ENCODE measurements around the gene ZNF107. TPM values are rescaled to one million over a fixed set of nuclear protein-coding genes. Genes with fewer than 3 reads are reported as not detected.

The ZNF107 gene
- polyA plus RNA-seq, 1 experiment: 1.4 TPM

DNA sequence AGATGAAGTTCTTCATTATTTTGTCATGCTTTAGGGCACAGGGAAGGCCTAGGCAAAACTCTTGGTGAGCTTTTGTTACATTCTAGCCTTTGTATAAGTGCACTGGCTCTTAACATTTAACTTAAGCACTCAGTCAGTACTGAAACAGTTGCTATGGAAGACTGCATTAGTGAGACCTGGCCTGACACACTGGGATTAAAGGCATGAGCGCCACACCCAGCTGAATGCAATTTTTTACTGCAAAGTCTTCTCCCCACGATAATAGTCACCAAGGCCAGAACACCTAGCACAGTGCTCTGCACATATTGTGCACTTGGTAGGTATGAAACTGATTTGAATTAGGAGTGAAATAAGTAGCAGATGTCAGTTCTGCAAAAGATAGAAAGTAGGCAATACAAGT, 87.1 kb downstream of the ZNF107 start:
- POLR2A ChIA-PET: no interaction called here
- DNase-seq (ENCODE audit: low read depth): no peak
- no peaks in the 10 kb centered on the region for H3K27me3 ChIP-seq (ENCODE audit: control insufficient read depth, insufficient read depth, low read length)
- CTCF ChIA-PET: no interaction called here
- no peaks in the 10 kb centered on the region for H3K36me3 ChIP-seq (ENCODE audit: control insufficient read depth, insufficient read depth, low read length)
- H3K4me3 ChIP-seq (ENCODE audit: low read depth, low read length): no peak overlapping the region
- TF ChIP-seq, protein P1, sequence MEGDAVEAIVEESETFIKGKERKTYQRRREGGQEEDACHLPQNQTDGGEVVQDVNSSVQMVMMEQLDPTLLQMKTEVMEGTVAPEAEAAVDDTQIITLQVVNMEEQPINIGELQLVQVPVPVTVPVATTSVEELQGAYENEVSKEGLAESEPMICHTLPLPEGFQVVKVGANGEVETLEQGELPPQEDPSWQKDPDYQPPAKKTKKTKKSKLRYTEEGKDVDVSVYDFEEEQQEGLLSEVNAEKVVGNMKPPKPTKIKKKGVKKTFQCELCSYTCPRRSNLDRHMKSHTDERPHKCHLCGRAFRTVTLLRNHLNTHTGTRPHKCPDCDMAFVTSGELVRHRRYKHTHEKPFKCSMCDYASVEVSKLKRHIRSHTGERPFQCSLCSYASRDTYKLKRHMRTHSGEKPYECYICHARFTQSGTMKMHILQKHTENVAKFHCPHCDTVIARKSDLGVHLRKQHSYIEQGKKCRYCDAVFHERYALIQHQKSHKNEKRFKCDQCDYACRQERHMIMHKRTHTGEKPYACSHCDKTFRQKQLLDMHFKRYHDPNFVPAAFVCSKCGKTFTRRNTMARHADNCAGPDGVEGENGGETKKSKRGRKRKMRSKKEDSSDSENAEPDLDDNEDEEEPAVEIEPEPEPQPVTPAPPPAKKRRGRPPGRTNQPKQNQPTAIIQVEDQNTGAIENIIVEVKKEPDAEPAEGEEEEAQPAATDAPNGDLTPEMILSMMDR (IDR thresholded peaks at IDR 0.05; ENCODE audit: insufficient read depth, low read depth, low read length): no peak

DNA sequence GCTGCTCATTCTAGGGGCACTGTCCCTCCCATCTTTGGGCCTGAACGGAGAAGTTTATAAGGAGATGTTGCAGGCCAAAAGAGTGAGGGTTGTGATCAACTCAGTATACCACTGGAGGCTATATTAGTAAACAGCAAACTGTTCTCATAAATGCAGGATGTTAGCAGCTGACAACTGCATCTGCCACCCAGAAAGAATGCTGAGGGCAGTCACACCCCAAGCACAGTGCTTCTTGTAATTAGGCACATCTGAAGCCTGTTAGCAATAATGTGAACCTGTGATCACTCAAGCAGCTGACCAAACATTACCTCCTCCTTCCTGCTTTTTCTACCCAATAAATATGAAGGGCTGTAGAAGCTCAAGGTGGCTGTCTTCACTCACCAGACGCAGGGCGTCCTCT, 89.9 kb downstream of the ZNF107 start:
- Histone ChIP-seq H3K4me3 (ENCODE audit: low read depth, low read length) (no peak overlapping the region), H3K27me3 (ENCODE audit: control insufficient read depth, insufficient read depth, low read length) (no peaks in the 10 kb centered on the region), H3K36me3 (ENCODE audit: control insufficient read depth, insufficient read depth, low read length) (no peaks in the 10 kb centered on the region)
- TF ChIP-seq, protein P1 (IDR thresholded peaks at IDR 0.05; ENCODE audit: insufficient read depth, low read depth, low read length): no peak
- ChIA-PET POLR2A (no interaction called here), CTCF (no interaction called here)
- no peak for DNase-seq (ENCODE audit: low read depth)

DNA sequence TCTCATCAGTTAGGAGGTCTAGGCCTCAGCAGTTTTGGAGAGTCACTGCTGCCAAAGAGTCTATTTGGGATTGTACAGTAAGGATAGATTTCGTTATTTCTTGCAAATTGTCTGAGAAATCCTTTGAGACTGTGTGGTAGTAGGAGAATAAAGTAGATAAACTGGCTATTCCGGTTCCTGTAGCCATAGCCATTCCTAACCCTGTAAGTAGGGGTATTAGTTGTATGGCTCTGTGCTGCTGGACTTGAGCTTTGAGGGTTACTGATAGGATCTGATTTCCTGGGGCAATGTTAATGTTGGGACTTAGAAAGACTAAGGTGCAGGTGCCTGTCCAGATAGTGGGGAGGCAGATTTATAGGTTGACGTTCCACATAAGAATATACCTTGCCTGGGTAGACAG, 92.2 kb downstream of the ZNF107 start:
- TF ChIP-seq, protein P1 (IDR thresholded peaks at IDR 0.05; ENCODE audit: insufficient read depth, low read depth, low read length): no peak
- H3K36me3 ChIP-seq (ENCODE audit: control insufficient read depth, insufficient read depth, low read length): no peaks in the 10 kb centered on the region
- no peak overlapping the region for H3K4me3 ChIP-seq (ENCODE audit: low read depth, low read length)
- DNase-seq (ENCODE audit: low read depth): no peak
- ChIA-PET CTCF (interaction anchor here (0.9 kb wide), 1 partner anchor 16 kb away, joined by 3 read pairs; no protein-coding TSS in a partner anchor), POLR2A (no interaction called here)
- H3K27me3 ChIP-seq (ENCODE audit: control insufficient read depth, insufficient read depth, low read length): no peaks in the 10 kb centered on the region

Small RNA genes lying within 50 kb of the gene (small RNA-seq; reads per million reads assigned to genes)
- not detected for gene MIR6839 (ENCODE audit: insufficient read length, low read depth, low replicate concordance)

Other genes with a start within 250 kb of the ZNF107 start
- 0.66 and 1.2 TPM in 2 replicates for gene ZNF680, start 103.1 kb upstream of the ZNF107 start, polyA plus RNA-seq (2011; rRNA removed)
- 1.3 and 2.8 TPM in 2 replicates for gene ZNF138, start 128.3 kb downstream of the ZNF107 start, polyA plus RNA-seq (2011; rRNA removed)
- 1.3 and 1.7 TPM in 2 replicates for gene ZNF273, start 237.1 kb downstream of the ZNF107 start, polyA plus RNA-seq (2011; rRNA removed)